Esophagus muscularis mucosa (tissue), 3 donors: ENCODE data around the gene SMLR1.

ENCODE experiments used
- POLR2A ChIP-seq: fragments of 450-650 bp; IDR thresholded peaks from one replicate; pipeline ENCODE4 v1.6.1; 2017; ENCODE audit warnings: antibody characterized with exemption, moderate library complexity, mild to moderate bottlenecking, low read depth
- POLR2AphosphoS5 ChIP-seq, 2 donors: sonication (generic); formaldehyde crosslinking; IDR thresholded peaks; one replicate each; pipeline ENCODE4 v1.6.1; 2017; ENCODE audit warnings: antibody characterized with exemption in 2 of 2
- TF ChIP-seq, protein P1 (sequence below), 3 experiments: fragments of 200-600 bp in 2 of 3; fragments of 450-650 bp in 1 of 3; sonication (generic) in 2 of 3; IDR thresholded peaks; one replicate each; pipeline ENCODE4 v1.5.1; 2017 to 2019; ENCODE audit warnings: antibody characterized with exemption in 3 of 3, mild to moderate bottlenecking in 2 of 3, moderate library complexity in 1 of 3

- TF ChIP-seq, protein P1, sequence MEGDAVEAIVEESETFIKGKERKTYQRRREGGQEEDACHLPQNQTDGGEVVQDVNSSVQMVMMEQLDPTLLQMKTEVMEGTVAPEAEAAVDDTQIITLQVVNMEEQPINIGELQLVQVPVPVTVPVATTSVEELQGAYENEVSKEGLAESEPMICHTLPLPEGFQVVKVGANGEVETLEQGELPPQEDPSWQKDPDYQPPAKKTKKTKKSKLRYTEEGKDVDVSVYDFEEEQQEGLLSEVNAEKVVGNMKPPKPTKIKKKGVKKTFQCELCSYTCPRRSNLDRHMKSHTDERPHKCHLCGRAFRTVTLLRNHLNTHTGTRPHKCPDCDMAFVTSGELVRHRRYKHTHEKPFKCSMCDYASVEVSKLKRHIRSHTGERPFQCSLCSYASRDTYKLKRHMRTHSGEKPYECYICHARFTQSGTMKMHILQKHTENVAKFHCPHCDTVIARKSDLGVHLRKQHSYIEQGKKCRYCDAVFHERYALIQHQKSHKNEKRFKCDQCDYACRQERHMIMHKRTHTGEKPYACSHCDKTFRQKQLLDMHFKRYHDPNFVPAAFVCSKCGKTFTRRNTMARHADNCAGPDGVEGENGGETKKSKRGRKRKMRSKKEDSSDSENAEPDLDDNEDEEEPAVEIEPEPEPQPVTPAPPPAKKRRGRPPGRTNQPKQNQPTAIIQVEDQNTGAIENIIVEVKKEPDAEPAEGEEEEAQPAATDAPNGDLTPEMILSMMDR (IDR thresholded peaks at IDR 0.05) = no peak
- TF ChIP-seq POLR2AphosphoS5 (IDR thresholded peaks at IDR 0.05) (no peak), POLR2A (no peak)
These were observed 19.3 kb downstream of the SMLR1 start for GRCh38 chr6:130846501-130846900.
